ENCODE data around the gene CUL1.

The CUL1 gene

DNA sequence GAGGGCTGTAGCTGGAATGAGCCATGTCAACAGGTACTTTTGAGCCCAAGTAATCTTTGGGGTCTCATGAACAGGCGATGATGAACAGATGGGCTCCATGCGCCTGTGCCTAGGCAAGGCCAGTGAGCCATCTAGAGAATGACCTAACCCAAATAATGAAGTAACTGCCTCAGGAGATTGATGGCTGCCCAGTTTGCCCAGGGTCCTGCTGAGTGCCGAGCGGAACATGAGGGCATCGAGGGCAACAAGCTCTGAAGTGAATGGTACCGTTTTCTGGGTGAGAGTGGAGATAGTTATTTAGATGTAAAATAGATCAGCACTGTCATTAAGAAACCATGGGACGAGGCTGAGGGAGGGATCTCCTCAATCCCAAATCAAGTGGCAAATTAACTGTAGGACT, 107.5 kb downstream of the CUL1 start:
- no peak overlapping the region for H3K27ac ChIP-seq
- TF ChIP-seq, protein P1, sequence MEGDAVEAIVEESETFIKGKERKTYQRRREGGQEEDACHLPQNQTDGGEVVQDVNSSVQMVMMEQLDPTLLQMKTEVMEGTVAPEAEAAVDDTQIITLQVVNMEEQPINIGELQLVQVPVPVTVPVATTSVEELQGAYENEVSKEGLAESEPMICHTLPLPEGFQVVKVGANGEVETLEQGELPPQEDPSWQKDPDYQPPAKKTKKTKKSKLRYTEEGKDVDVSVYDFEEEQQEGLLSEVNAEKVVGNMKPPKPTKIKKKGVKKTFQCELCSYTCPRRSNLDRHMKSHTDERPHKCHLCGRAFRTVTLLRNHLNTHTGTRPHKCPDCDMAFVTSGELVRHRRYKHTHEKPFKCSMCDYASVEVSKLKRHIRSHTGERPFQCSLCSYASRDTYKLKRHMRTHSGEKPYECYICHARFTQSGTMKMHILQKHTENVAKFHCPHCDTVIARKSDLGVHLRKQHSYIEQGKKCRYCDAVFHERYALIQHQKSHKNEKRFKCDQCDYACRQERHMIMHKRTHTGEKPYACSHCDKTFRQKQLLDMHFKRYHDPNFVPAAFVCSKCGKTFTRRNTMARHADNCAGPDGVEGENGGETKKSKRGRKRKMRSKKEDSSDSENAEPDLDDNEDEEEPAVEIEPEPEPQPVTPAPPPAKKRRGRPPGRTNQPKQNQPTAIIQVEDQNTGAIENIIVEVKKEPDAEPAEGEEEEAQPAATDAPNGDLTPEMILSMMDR (conservative IDR thresholded peaks at IDR 0.05), result no peak
- no peak for TF ChIP-seq ZFX (IDR thresholded peaks at IDR 0.05)

GRCh38 chr7:148807436-148807835, 108.7 kb downstream of the CUL1 start:
- H3K27ac ChIP-seq, result no peak overlapping the region
- TF ChIP-seq, protein P1 (conservative IDR thresholded peaks at IDR 0.05), result no peak
- no peak for TF ChIP-seq ZFX (IDR thresholded peaks at IDR 0.05)

GRCh38 chr7:148809856-148810255, 111.2 kb downstream of the CUL1 start:
- no peak overlapping the region for H3K27ac ChIP-seq
- TF ChIP-seq, protein P1 (conservative IDR thresholded peaks at IDR 0.05), result no peak
- TF ChIP-seq ZFX (IDR thresholded peaks at IDR 0.05), result no peak

- H3K27ac ChIP-seq, result no peak overlapping the region
- TF ChIP-seq, protein P1 (conservative IDR thresholded peaks at IDR 0.05), result no peak
- no peak for TF ChIP-seq ZFX (IDR thresholded peaks at IDR 0.05)
Measured at GRCh38 chr7:148811892-148812291, 113.2 kb downstream of the CUL1 start.

- no peak overlapping the region for H3K27ac ChIP-seq
- TF ChIP-seq, protein P1 (conservative IDR thresholded peaks at IDR 0.05), result no peak
- no peak for TF ChIP-seq ZFX (IDR thresholded peaks at IDR 0.05)
Measured at GRCh38 chr7:148813890-148814289, 115.2 kb downstream of the CUL1 start.

DNA sequence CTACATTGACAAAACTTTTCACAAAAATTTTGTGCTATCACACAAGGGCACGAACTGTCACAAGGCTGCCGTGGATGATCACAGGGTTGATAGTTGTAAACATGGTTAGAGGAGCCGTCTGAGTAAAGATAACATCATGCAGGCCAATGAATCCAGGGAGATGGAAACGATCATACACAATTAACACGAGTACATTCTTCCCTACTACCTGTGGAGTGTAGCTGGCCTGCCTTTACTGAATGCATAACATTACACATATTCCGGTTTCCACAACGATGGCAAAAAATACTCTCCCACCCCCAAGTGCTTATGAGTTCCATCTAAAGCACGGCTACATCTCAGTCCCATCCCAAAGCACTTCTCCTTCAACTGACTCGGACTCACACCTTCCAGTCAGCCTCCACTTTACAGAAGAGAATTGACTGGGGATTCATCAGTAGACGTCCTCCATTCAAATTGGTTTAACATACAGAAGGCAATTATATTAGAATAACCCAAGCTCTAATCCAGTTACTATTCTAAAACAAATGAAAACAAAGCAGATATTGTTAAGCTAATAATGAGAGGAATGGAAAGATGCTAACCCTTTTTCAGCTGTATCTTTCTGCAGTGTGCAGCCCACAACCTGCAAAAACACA, 116.3 kb downstream of the CUL1 start:
- no peak overlapping the region for H3K27ac ChIP-seq
- TF ChIP-seq ZFX (IDR thresholded peaks at IDR 0.05), result no peak

GRCh38 chr7:148815612-148816011, 116.9 kb downstream of the CUL1 start:
- TF ChIP-seq, protein P1 (conservative IDR thresholded peaks at IDR 0.05), result no peak
- no peak for TF ChIP-seq ZFX (IDR thresholded peaks at IDR 0.05)
- no peak overlapping the region for H3K27ac ChIP-seq

DNA sequence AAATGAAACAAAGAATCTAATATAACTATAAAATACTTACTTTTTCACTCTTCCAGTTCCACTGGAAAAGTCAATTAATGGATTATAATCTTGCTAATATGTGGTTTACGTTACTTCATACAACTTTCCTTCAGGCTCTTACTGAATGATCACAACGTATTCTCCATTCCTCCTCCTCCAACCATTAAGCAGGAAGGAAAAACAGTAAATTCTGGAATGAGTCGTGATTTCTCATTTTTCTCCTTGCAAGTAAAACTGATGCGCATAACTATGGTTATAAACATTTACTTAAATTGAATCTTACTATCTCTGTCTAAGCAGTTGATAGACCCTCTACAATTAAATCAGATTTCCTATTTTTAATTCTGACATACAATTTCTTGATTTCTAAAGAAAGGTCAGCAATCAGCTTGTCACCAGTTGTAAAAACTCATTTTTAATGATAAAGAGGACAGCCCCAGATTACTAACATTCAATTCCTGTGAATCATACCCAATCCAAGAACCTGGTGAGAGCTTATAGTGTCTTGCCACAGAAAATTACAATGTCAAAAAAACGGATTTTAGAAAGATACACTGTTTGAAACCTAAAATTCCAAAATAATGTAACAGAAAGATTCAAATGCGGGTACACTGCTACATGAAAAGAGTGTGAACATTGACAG, 121.1 kb downstream of the CUL1 start:
- no peak overlapping the region for H3K27ac ChIP-seq
- TF ChIP-seq, protein P1 (conservative IDR thresholded peaks at IDR 0.05), result no peak
- no peak for TF ChIP-seq ZFX (IDR thresholded peaks at IDR 0.05)
